ENCODE results near the gene AGBL3.
A peak's percentile ranks its signal among the peaks of the same experiment; 100 is the strongest.
"Not testable (repeated sequence)": the region's sequence is repeated elsewhere in the genome, so short reads cannot be mapped to it uniquely, and the experiment has no call there.

Gene AGBL3

DNA sequence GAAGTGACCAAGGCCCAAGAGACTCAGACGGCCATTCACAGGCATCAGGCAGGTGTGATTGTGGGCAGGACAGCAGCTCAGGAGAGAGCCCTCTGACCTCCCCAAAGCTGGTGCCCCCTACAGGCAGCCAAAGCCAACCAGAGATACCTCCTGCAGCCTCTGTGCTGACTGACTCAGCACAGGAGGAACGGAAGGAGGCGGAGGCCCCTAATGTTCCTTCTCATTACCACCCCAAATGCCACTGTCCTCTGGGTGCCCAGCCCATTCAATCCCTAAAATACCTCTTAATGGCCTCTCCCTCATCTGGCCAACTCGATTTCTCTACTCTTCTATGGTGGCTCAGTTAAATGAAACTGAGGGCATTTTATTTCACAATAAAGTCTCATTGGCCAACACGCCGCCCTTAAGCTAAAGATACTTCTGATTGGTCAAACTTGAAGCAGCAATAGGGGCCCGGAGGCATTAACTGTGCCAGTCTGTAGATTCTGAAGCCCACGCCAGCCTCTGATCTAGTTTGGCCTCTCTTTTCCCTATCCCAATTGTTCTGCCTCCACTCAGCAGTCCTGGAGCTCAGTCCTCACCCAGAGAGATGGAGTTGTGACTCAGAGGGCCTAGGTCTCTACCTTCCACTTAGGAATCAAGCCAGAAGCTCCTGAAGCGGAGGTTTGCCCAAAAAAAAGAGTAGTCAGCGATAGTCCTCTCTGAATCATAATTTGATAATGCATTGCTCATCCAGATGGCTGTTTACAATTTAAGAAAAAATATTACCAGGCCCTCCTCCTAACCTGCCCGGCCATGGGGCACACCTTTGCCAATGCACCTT is 183.0 kb downstream of the AGBL3 start:
- Mint-ChIP-seq H3K4me1 (ENCODE audit: low read depth) (peaks cover 40% of the 10 kb centered on the region), H3K4me3 (peak overlapping the region; percentile 86)

GRCh38 chr7:135169964-135170273 is 183.6 kb downstream of the AGBL3 start:
- peaks cover 23% of the 10 kb centered on the region for H3K36me3 Mint-ChIP-seq (ENCODE audit: low read depth)

More for the DNA sequence above, 183.0 kb downstream of the AGBL3 start:
- Mint-ChIP-seq H3K27ac (peak overlapping the region; percentile 92), H3K36me3 (ENCODE audit: low read depth) (peaks cover 22% of the 10 kb centered on the region), H3K9me3 (no peaks in the 10 kb centered on the region), H3K27me3 (ENCODE audit: low read depth) (no peaks in the 10 kb centered on the region)

GRCh38 chr7:135170274-135170997 is 184.1 kb downstream of the AGBL3 start, which contains the start of gene CYREN:
CYREN (minus strand) TSS chr7:135170707; CDS start chr7:135168922, 1,785 bp downstream.
- peaks cover 24% of the 10 kb centered on the region for H3K36me3 Mint-ChIP-seq (ENCODE audit: low read depth)

More at GRCh38 chr7:135169964-135170273, 183.6 kb downstream of the AGBL3 start:
- Mint-ChIP-seq H3K4me1 (ENCODE audit: low read depth) (peaks cover 40% of the 10 kb centered on the region), H3K27me3 (ENCODE audit: low read depth) (no peaks in the 10 kb centered on the region), H3K4me3 (peak overlapping the region; percentile 86), H3K9me3 (no peaks in the 10 kb centered on the region), H3K27ac (peak overlapping the region; percentile 92)

DNA sequence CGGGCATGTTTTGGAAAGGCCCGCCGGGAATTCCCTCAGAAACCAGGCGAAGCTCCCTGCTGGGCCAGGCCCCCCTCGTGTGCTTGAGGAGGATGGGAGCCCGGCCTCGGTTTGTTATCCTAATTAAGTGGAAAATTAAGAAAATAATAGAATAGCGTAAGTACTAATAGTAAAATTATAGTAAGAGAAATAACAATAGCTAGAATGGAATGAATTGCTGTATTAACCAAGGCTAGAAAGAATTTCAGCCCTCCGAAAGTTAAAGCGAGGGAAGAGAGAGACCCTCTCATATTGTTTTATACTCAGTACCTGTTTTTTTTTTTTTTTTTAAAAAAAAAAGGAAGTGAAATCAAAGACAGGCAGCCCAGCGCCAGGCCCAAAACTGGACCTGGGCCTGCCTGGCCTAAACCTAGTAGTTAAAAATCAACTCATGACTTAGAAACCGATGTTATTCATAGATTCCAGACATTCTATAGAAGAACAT is 184.7 kb downstream of the AGBL3 start:
- H3K4me1 Mint-ChIP-seq (ENCODE audit: low read depth) = peaks cover 40% of the 10 kb centered on the region
- not testable (repeated sequence) for H3K27me3 Mint-ChIP-seq (ENCODE audit: low read depth); H3K9me3 Mint-ChIP-seq
- H3K27ac Mint-ChIP-seq = peak overlapping the region; percentile 91
- H3K4me3 Mint-ChIP-seq = peak overlapping the region; percentile 86
- H3K36me3 Mint-ChIP-seq (ENCODE audit: low read depth) = peaks cover 20% of the 10 kb centered on the region

More at GRCh38 chr7:135170274-135170997, 184.1 kb downstream of the AGBL3 start, which contains the start of gene CYREN:
- Mint-ChIP-seq H3K4me1 (ENCODE audit: low read depth) (peaks cover 40% of the 10 kb centered on the region), H3K9me3 (no peaks in the 10 kb centered on the region), H3K27ac (peak within 1 kb of the TSS; percentile 92), H3K27me3 (ENCODE audit: low read depth) (no peaks in the 10 kb centered on the region), H3K4me3 (peak within 1 kb of the TSS; percentile 86)

- H3K4me1 Mint-ChIP-seq (ENCODE audit: low read depth) = peaks cover 37% of the 10 kb centered on the region
- H3K4me3 Mint-ChIP-seq = peak overlapping the region; percentile 46
- H3K27me3 Mint-ChIP-seq (ENCODE audit: low read depth); H3K9me3 Mint-ChIP-seq: not testable (repeated sequence)
- peaks cover 20% of the 10 kb centered on the region for H3K36me3 Mint-ChIP-seq (ENCODE audit: low read depth)
- H3K27ac Mint-ChIP-seq = peak overlapping the region; percentile 71
Observed at GRCh38 chr7:135171581-135172291, 185.4 kb downstream of the AGBL3 start.

- not testable (repeated sequence) for H3K4me3 Mint-ChIP-seq; H3K9me3 Mint-ChIP-seq; H3K27ac Mint-ChIP-seq; H3K36me3 Mint-ChIP-seq (ENCODE audit: low read depth); H3K27me3 Mint-ChIP-seq (ENCODE audit: low read depth)
- peaks cover 16% of the 10 kb centered on the region for H3K4me1 Mint-ChIP-seq (ENCODE audit: low read depth)
Observed at GRCh38 chr7:135173916-135174315, 187.6 kb downstream of the AGBL3 start.

DNA sequence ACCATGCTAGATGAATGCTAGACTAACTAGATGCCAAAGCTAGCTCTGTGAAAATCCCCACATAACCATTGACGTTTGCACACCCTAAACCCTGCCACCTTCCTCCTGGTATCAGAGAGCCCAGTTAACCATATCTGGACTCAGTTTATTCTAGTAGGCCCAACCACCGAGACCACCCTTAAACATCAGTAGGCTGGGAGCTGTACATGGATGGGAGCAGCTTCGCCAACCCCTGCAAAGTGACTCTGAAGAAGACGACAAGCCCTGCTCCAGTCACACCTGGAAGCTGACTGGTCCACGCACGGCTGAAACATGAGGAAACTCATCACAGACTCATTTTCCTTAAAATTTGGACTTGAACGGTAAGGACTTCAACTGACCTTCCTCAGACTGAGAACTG is 188.6 kb downstream of the AGBL3 start:
- Mint-ChIP-seq H3K27ac (no peak overlapping the region), H3K4me3 (no peak overlapping the region), H3K27me3 (ENCODE audit: low read depth) (no peaks in the 10 kb centered on the region), H3K9me3 (peaks cover 9% of the 10 kb centered on the region), H3K36me3 (ENCODE audit: low read depth) (peaks cover 7% of the 10 kb centered on the region), H3K4me1 (ENCODE audit: low read depth) (peaks cover 6% of the 10 kb centered on the region)

DNA sequence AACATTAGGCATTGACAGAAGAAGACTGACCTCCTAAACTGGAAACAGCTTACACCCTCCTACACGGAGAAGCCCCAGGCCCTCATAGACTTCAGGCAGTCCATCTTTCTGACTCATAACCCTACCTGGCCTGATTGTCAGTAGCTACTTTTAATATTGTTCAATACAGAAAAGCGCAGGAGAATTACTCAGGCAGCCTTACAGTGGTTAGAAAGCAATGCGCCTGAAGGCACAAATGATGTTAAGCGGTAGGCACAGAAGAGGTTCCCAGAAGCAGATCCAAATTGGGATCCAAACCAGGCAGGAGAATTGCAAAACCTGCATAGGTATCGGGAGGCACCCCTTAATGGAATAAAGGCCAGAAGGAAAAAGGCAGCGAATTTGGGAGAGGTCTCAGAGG is 189.6 kb downstream of the AGBL3 start:
- Mint-ChIP-seq H3K27ac (no peak overlapping the region), H3K9me3 (peaks cover 18% of the 10 kb centered on the region), H3K27me3 (ENCODE audit: low read depth) (no peaks in the 10 kb centered on the region), H3K4me3 (no peak overlapping the region), H3K36me3 (ENCODE audit: low read depth) (peaks cover 16% of the 10 kb centered on the region), H3K4me1 (ENCODE audit: low read depth) (peaks cover 6% of the 10 kb centered on the region)

DNA sequence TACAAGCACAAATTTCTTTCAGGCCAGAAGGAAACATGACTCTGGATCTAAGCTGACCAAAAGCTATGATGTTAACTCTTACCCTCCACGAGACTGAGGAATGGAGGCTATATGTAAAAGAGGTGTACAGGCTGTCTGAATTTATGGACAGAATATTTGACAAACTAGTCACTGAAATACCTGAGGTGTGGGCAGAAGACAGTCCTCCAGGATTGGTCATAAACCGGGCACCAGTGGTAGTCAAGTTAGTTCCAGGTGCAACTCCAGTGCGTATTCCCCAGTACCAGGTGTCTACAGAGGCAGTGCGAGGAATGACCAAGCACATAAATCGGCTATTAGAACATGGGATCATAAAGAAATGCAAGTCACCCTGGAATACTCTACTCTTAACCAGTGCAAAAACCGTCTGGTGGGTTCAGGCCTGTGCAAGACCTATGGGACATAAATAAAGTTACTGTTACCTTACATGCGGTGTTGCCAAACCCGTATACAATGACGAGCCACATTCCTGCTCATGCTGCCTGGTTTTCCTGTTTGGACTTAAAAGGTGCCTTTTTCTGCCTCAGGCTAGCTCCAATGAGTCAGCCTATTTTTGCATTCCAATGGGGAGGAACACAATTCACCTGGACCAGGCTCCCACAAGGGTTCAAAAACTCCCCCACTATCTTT is 190.9 kb downstream of the AGBL3 start:
- H3K4me3 Mint-ChIP-seq = no peak overlapping the region
- peaks cover 27% of the 10 kb centered on the region for H3K36me3 Mint-ChIP-seq (ENCODE audit: low read depth)
- H3K27ac Mint-ChIP-seq = no peak overlapping the region
- peaks cover 27% of the 10 kb centered on the region for H3K9me3 Mint-ChIP-seq
- H3K4me1 Mint-ChIP-seq (ENCODE audit: low read depth) = peaks cover 3% of the 10 kb centered on the region
- no peaks in the 10 kb centered on the region for H3K27me3 Mint-ChIP-seq (ENCODE audit: low read depth)

GRCh38 chr7:135178364-135178763 is 192.1 kb downstream of the AGBL3 start:
- peaks cover 35% of the 10 kb centered on the region for H3K9me3 Mint-ChIP-seq
- no peak overlapping the region for H3K27ac Mint-ChIP-seq
- no peak overlapping the region for H3K4me3 Mint-ChIP-seq
- peaks cover 39% of the 10 kb centered on the region for H3K36me3 Mint-ChIP-seq (ENCODE audit: low read depth)
- peaks cover 3% of the 10 kb centered on the region for H3K4me1 Mint-ChIP-seq (ENCODE audit: low read depth)
- H3K27me3 Mint-ChIP-seq (ENCODE audit: low read depth) = no peaks in the 10 kb centered on the region

DNA sequence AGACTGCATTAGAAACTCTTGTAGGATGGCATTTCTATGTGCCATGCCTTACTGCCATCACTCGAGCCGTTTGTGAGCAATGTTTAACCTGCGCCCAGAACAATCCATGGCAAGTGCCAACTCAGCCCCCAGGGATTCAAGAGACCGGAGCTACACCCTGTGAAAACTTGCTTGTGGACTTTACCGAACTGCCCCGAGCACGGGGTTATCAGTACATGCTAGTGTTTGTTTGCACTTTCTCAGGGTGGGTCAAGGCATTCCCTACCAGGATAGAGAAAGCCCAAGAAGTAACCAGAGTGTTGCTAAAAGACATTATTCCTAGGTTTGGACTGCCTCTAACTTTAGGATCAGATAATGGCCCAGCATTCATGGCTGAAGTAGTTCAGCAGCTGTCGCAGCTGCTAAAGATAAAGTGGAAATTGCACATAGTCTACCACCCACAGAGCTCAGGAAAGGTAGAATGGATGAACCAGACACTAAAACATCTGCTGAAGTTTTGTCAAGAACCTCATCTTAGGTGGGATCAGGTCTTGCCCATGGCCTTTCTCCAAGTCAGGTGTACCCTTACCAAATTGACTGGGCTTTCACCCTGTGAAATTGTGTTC is 193.1 kb downstream of the AGBL3 start:
- Mint-ChIP-seq H3K27ac (no peak overlapping the region), H3K36me3 (ENCODE audit: low read depth) (peaks cover 49% of the 10 kb centered on the region), H3K27me3 (ENCODE audit: low read depth) (no peaks in the 10 kb centered on the region), H3K4me3 (no peak overlapping the region), H3K4me1 (ENCODE audit: low read depth) (peaks cover 3% of the 10 kb centered on the region), H3K9me3 (peaks cover 44% of the 10 kb centered on the region)

DNA sequence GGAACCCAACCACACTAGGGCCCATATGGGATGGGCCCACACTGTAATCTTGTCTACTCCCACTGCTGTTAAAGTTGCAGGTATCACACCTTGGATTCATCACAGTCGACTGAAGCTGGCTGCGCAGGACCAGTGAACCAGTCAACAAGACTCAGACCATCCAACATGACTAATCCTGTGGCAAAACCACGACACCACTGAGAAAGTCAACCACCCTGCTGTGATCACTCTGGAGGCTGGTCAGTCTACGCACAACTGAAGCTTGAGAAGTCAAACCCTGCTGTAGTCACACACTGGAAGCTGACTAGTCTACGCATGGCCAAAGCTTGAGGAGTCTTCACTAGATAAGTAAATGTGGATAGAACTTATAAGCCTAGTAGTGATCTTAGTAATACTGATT is 193.8 kb downstream of the AGBL3 start:
- H3K9me3 Mint-ChIP-seq = peaks cover 44% of the 10 kb centered on the region
- no peak overlapping the region for H3K27ac Mint-ChIP-seq
- peaks cover 3% of the 10 kb centered on the region for H3K4me1 Mint-ChIP-seq (ENCODE audit: low read depth)
- peaks cover 51% of the 10 kb centered on the region for H3K36me3 Mint-ChIP-seq (ENCODE audit: low read depth)
- H3K4me3 Mint-ChIP-seq = no peak overlapping the region
- H3K27me3 Mint-ChIP-seq (ENCODE audit: low read depth) = no peaks in the 10 kb centered on the region

GRCh38 chr7:135181261-135181928 is 195.1 kb downstream of the AGBL3 start:
- H3K27me3 Mint-ChIP-seq (ENCODE audit: low read depth) = no peaks in the 10 kb centered on the region
- H3K4me1 Mint-ChIP-seq (ENCODE audit: low read depth) = peaks cover 3% of the 10 kb centered on the region
- H3K9me3 Mint-ChIP-seq = peaks cover 44% of the 10 kb centered on the region
- no peak overlapping the region for H3K4me3 Mint-ChIP-seq
- peaks cover 56% of the 10 kb centered on the region for H3K36me3 Mint-ChIP-seq (ENCODE audit: low read depth)
- H3K27ac Mint-ChIP-seq = no peak overlapping the region
